Activated CD4-positive, alpha-beta T cell treated with anti-CD3 and anti-CD28 coated beads, Interleukin-2, Interleukin-4, amounts not matched to agents 100 ng/mL and 50 ng/mL, durations not matched to agents 16 hours and 8 hours (primary cell): Measurements from ENCODE around the gene DNAJC24.

Experiments
- DNase-seq: peaks from one replicate; pipeline ENCODE4 v3.0.0-alpha.2; 2020; ENCODE audit warnings: low spot score

DNAJC24 gene

DNA sequence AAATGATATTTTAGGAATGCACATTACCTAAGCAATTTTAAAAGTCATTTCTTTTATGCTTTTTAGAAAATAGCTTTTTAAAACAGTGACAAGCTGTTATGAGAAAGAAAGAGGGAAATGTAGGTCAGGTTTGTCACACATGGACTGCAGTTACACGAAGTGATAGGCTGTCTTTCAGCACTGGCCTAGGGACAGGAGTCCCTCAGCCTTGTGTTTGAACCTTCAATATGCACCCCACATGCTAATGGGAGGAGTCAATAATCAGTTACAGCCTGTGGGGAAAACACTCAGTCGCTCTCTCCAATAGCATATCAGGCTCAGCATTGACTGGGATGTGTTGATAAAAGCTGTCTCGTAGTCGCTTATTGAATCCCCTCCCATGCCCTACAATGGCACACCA, 45.8 kb downstream of the DNAJC24 start:
- no peak for DNase-seq

DNA sequence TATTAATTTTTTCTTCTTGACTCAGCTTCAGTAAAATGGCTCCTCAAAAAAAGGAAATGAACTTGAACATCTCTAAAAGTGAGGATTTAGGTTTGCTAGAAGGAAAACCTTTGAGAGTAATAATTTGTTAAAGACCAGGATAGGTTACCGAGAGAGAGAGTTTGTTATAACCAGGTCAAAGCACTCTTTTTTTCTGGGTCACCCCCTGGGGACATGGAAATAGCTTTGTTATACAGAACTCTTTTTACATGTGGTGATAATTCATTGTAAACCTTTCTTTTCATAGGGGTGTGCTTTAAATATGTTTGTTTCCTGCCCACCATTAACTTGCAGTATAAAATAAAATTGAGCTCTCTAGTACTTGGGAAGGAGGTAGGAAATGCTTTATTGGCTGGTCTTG, 47.7 kb downstream of the DNAJC24 start:
- DNase-seq = no peak

DNA sequence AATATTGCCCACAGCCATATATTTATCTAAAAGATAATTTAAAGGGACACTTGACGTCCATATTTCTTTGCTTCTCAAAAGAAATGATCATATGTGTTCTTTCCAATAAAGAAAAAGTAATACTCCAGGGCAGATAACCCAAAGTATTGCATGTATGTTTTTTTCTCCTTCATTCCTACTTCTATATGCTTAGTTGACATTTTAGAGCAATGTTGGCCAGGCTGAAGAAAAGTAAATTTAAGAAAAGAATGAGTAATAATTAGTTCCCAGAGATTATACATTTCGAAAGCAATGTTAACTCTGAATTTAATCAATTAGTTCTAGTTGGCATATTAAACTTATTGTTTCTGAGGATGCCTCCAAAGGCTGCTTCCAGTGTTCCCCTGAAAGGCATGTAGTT, 48.2 kb downstream of the DNAJC24 start:
- no peak for DNase-seq

DNA sequence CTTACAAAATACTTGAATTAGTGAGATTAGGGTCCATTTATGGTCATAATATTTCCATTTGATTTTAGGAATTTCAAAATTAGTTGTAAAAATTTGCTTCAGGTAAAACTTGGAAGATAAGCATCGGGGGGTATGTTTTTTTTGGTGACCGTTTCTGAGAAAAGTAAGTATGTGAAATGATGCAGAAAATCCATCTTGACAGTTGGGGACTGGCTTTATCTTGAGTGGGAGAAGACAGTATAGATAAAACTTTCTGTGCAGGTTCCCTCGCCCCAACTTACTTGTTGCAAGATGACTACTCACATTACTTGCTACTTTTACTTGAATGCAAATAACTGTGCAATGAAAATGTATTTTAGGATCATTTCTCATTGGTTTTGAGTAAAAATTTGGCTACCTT, 49.5 kb downstream of the DNAJC24 start:
- DNase-seq = no peak

DNA sequence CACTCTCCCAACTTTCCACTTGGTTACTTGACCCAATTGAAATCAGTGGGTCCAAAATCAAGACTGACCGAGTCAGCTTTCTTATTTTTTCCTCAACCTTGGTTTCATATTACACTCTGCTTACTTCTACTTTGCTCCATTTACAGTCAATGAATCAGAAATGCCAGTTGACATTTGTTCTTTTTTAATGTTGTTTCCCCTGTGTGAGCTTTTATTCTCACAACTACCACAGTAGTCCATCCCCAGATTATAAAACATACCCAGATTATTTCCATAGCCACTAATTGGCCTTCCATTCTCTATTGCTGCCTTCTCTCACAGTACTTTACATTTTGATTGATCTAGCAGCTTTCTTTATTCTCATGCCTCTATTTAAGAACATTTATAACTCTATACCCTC, 50.0 kb downstream of the DNAJC24 start:
- no peak for DNase-seq

DNA sequence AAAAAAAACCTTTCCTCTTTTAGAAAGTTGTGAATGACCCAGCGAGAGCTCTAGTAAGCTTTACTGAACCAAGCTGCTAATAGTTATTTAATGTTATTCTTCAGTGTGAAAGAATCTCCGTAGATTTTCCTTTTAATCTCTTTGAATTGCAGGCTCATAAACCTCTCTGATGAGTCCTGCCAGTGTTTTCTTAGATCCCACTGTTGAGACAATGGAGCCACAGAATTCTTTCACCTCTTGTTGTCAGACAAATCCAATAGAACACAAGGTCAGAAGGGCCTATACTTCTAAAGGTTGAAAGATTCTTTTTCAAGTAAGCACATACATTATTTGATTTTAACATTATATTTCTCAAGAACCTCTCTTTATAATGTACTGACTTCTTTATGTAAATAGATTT, 52.2 kb downstream of the DNAJC24 start:
- DNase-seq = no peak

DNA sequence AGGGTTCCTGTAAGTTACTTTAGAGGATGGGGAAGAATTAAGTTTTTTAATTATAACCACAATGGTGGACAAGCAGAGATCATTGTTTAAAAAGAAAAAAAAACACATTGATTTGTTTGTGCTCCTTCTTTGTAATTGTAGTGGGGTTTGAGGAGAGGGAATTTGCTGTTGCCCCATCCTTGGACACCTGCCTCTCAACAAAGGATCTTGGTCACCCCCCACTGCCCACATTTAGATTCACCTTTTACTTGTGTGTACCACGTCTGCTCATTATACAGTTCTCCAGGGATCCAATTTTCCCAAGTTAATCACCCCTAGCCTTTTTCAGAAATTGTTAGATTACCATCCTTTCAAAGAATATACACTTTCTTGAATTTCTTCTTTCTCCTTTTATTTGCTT, 53.0 kb downstream of the DNAJC24 start:
- no peak for DNase-seq

DNA sequence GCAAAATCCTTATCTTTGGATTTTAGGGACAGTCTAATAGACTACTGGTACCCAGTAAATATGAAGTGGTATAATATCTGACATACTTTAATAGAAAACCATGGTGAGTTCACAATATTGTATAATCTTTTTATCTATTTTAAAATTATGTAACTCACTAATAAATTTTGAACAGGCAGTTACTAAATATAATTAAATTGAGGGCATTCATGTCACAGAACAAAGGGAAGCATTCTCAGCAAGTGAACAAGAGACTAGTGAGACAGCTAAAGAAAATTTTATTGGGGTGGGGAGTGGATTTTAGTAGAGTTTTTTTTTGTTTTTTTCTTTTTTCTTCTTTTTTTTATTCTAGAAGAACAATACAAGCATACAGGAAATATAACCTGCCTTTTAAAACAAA, 55.0 kb downstream of the DNAJC24 start:
- DNase-seq = no peak

DNA sequence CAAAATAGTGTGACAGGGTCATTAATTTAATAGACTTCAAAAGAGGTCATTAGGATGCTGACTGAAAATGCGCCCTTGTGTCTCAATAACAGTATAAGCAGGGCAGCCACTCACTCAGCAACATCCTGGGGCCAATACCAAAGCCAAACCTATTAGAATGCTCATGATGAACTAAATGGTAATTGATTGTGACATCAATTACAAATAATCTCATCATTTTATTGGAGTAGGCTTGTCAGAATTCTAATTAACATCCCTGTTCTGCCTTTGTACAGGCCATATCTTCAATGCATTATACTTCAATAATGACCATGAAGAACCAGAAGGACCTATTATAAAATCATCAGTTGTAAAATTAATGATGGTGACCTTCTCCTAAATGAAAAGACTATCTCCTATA, 64.2 kb downstream of the DNAJC24 start:
- no peak for DNase-seq

DNA sequence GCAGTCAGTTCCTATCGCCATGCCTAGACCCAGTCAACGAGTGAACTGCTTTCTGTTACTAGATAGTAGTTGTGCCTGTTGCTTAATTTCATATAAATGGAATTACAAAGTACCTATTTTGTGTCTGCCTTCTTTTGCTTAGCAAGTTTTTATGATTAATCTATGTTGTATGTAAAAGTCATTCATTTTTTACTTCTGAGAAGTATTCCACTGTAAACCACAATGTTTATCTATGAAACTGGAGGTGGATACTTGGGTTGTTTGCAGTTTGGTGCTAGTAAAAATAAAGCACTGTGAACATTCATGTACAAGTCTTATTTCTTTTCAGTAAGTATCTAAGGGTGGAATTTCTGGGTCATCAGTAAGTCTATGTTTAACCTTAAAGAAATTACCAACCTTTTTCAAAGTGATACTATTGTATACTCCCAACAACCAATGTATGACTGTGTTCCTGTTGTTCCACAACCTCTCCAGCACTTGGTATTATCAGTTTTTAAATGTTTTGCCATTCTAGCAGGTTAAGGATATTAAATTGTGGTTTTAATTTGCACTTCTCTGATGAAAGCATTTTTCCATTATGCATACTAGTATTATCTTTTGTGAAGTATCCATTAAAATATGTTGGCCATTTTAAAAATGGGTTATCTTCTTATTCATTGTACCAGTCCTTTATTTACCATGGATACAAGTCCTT, 68.2 kb downstream of the DNAJC24 start:
- DNase-seq = no peak

DNA sequence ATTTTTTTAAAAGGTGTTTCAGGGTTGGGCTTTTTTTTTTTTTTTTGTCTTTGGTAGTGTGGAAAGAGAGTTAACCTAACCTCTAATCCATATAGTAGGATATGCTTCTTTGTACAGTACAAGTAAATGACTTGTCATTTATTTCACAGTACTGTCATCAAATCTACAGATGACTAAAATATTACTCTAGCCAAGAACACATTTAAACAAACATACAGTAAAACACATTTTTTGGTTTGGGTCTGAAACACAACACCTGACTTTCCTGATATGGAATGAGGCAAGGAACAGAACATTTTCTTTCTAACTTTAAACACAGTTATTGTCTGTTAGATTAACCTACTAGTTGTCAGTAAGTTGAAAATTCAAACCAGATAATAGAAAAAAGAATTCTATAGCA, 71.6 kb downstream of the DNAJC24 start:
- DNase-seq = no peak

DNA sequence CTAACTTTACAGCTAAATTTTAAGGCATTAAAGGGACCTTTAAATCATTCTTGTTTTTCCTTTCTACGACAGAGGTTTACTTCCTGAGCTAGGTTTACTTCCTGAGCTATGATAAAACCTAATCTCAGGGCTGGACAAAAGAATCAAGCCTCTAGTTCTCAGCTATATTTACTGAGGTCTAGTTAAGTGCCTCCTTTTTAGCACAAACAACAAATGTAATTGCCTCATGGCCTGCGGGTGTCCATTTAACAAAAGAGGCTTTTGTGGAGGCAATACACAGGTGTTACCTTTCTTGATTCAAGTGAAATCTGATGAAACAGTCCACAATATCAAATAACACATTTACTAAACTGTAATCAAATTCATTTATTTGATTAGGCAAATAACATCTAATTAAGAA, 72.4 kb downstream of the DNAJC24 start:
- DNase-seq = no peak

DNA sequence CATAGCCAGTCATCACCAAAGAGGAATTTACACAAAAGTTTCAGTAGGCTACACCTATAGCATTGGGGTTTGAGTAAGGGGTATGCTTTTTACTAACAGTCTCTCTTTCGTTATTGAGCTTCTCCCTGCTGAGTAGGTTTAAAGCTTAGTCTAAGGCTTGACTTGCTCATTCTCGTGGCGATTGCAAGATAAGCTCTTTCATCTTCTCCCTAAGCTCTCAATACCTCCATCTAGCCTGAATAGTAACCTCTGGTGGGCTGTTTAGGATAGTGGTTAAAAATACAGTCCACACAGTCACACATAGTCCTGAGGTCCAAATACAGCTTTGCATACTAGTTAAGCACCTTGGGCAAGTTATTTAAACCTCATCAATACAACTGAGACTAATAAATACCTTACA, 74.1 kb downstream of the DNAJC24 start:
- no peak for DNase-seq

DNA sequence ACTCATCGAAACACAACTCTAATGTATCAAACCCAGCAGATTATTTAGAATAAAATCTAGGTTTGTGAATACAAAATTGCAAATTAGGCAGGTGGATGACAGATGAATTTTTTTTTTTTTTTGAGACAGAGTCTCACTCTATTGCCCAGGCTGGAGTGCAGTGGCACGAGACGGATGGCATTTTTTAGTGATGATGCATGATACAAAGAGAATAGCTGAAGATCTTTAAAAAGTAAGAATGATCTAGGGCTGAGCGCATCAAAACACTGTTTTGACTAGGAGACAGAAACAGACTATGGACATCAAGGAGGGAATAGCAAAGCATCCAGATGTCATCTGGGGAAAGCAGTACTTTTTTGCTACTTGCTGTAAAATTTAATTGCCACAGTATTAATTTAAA, 76.0 kb downstream of the DNAJC24 start:
- DNase-seq = no peak

DNA sequence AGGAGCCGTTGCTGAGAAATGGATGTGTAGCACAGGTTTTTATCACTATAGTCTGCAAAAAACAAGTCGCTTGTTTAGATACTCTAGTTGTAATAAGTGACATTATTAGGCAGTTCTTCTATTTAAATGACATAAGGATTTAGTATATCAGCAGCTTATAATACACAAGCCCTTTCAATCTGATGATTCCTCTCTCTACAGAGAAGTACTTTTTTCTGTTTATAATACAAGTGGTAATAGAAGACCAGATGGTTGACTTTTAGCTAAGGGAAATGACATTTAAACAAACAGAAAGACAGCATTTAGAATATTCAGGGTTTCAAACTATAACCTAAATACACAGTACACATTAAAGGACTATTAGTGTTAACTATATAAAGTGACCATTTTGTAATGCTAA, 79.4 kb downstream of the DNAJC24 start:
- DNase-seq = no peak

DNA sequence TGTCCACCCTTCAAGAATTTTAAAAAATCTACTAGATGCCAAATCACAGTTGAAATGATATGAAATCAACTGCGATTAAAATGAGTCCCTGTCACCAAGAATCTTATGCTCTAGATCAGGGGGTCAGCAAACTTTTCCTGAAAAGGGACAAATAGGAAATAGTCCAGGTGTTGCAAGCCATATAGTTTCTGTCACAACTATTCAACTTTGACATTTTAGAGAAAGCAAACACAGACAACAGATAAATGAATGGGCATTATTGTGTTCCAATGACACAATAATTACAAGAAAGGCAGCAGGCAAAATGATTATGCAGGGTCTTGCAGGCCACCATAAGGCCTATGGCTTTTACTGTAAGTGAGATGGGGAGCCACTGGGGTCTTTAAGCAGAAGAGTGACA, 81.2 kb downstream of the DNAJC24 start:
- no peak for DNase-seq

DNA sequence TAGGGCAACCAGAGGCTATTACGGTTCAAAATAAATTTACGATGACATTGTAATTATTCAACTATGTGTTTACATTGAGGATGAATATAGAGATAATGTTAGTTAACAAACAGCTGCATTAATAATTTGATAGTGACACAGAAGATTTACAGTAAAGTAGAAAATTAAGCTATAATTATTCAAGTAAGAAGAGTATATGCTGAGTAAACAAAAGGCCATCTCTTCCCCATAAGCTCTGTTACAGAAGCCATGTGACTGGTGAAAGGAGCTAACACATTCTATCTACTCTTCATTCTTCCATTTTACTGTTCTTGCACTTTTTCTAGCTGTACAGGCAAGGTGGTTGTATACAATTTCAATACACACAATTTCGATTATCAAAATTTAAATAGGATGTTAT, 85.5 kb downstream of the DNAJC24 start:
- DNase-seq = no peak

DNA sequence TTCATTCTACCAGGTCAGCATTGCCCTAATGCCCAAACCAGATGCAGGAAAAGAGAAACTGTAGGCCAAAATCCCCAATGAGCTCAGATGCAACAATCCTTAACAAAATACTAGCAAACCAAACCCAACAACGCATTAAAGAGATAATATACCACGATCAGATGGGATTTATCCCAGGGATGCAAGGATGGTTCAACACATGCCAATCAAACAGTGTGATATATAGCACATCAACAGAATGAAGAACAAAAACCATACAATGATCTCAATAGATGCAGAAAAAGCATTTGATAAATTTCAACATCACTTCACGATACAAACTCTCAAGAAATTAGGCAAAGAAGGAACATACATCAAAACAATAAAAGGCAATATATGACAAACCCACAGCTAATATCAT, 94.8 kb downstream of the DNAJC24 start:
- no peak for DNase-seq

DNA sequence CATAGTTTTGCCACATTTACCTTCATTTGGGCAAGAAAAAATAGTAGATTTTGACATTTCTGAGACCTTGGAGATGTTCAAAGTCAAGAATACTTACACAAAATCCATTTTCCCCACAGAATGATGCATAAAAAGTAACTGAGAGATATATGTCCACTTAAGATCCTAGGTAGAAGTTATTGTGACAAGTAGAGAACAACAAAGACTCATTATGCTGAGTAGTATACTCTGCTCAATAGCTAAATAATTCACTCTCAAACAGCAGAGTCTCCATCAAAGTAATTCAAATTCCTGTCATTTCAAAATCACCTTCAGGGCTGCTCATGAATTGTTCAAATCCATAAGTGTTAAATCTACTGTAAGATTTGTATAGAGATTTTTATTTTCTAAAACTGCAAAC, 104.4 kb downstream of the DNAJC24 start:
- DNase-seq = no peak

DNA sequence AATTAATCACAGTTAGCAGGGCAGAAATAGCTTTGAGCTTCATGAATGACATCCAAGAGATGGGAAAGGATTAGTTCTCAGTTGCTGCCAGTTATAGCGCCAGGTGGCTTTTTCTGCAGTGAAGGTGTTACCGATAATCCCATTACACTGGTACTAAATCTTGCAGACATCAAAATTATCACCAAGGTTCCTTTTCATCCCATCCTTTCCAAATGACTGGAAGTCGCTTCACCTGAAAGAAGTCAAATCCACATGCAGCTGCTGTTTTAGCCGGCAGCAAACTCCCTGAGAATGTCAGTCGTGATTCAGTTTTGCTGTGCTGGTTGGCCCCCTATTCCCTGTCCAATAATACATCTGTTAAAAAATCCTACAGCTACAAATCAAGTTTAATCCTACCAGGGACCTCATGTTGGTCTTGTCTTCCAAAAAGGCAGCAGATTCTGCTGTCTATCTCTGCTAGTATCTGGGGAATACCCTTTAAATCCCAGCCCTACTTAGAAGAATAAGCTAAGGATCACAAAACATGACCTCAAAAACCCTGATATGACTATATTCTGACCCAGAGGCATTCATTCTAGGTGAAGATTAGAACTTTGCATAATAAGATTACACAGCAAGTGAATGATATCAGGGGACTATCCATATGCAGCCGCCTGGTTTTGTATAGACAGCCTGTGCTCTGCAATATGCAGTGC, 108.0 kb downstream of the DNAJC24 start:
- DNase-seq = no peak

DNA sequence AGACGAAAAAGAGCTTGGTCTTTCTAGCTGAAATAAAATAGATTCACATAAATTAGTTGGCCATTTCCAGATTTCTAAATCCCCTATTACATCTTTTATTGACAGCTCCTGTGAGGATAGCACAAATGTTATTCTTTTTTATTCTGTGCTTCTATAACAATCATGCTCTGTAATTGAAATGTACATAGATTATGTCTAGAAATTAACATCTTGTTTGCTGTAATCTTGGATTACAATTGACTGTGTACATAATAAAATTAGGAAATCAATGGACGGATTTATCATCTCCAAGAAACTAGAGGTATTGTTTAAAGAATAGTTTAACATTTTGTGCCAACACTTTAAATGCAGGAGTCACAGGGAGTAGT, 108.5 kb downstream of the DNAJC24 start:
- DNase-seq = no peak

DNA sequence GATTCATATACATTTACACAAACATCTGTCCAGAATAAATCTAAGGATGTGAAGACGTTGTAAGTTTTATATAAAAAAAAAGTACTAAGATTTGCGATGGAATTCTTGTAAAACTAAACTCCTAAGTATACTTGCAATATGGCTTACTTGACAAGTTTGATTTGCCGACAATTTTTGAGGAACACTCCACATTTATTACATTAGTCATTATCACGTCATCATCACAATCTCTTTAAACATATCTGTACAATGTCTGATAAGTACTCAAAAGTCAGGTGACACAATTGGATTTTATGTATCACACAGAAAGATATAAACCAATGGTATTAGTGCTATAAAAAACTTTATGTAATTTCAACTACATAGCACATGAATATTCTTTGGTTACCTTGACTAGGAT, 109.4 kb downstream of the DNAJC24 start:
- no peak for DNase-seq

DNA sequence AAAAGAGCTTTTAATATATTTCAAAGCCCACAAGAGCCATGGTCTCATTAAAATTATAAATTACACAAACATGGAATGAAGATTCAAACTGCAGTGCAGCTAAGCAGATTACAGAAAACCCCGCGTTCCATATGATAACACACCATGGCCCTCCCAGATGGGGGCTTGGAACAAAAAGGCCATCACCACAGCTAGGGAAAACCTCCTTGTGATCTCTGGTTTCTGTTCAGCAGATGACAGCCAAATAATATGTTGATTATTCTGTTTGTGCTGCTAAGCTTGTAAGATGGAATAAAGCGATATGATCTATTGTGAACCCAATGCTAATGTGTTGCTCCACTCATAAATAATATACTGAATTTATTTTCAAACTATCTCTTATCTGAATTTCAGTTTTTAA, 111.3 kb downstream of the DNAJC24 start:
- no peak for DNase-seq
